Subcutaneous abdominal adipose tissue (tissue), 5 donors: ENCODE results near the gene ADGB.
A peak's percentile ranks its signal among the peaks of the same experiment; 100 is the strongest.

ENCODE experiments used
- H3K27ac ChIP-seq: one replicate; pipeline ENCODE4 v1.7.0; 2013; ENCODE audit warnings: low read depth, mild to moderate bottlenecking, inconsistent platforms, low read length, moderate library complexity
- H3K27me3 ChIP-seq, 5 donors: one replicate each; pipeline ENCODE4 v1.7.0; 2013; ENCODE audit warnings: low read length in 5 of 5, inconsistent platforms in 1 of 5; ENCODE audit not compliant: control insufficient read depth in 5 of 5, insufficient read depth in 4 of 5
- H3K36me3 ChIP-seq, 5 donors: one replicate each; pipeline ENCODE4 v1.7.0; 2013; ENCODE audit warnings: low read length in 5 of 5; ENCODE audit not compliant: control insufficient read depth in 5 of 5, insufficient read depth in 5 of 5
- H3K4me1 ChIP-seq, 5 donors: one replicate each; pipeline ENCODE4 v1.7.0; 2013; ENCODE audit warnings: low read length in 5 of 5, mild to moderate bottlenecking in 3 of 5, moderate library complexity in 1 of 5; ENCODE audit not compliant: control insufficient read depth in 5 of 5, insufficient read depth in 5 of 5
- H3K4me3 ChIP-seq, 5 donors: one replicate each; pipeline ENCODE4 v1.7.0; 2013; ENCODE audit warnings: low read length in 5 of 5, low read depth in 1 of 5
- H3K9ac ChIP-seq, 5 donors: one replicate each; pipeline ENCODE4 v1.7.0; 2013; ENCODE audit warnings: low read length in 5 of 5, mild to moderate bottlenecking in 4 of 5, moderate library complexity in 3 of 5
- H3K9me3 ChIP-seq, 5 donors: one replicate each; pipeline ENCODE4 v1.7.0; 2013; ENCODE audit warnings: low read length in 5 of 5; ENCODE audit not compliant: control insufficient read depth in 5 of 5
- donor health status: healthy.
- donor health status: healthy.
- donor health status: healthy.
- donor health status: healthy.
- donor health status: healthy.

ADGB gene

GRCh38 chr6:146856296-146856695 lies 257.5 kb downstream of the ADGB start:
- Histone ChIP-seq H3K4me3 (no peak overlapping the region), H3K27me3 (no peaks in the 10 kb centered on the region), H3K36me3 (no peaks in the 10 kb centered on the region), H3K4me1 (peaks cover 0 to 6% (median 3%) of the 10 kb centered on the region in 5 donors), H3K9me3 (no peaks in the 10 kb centered on the region), H3K27ac (no peak overlapping the region), H3K9ac (no peak overlapping the region)

GRCh38 chr6:146857180-146857979 lies 258.6 kb downstream of the ADGB start:
- H3K27me3 ChIP-seq, result no peaks in the 10 kb centered on the region
- H3K4me1 ChIP-seq, result peaks cover 0 to 6% (median 3%) of the 10 kb centered on the region in 5 donors
- H3K9ac ChIP-seq, result no peak overlapping the region
- no peaks in the 10 kb centered on the region for H3K9me3 ChIP-seq
- H3K27ac ChIP-seq, result peak overlapping the region; percentile 13
- H3K36me3 ChIP-seq, result no peaks in the 10 kb centered on the region
- peak overlapping the region; percentile 30 to 66 (median 49) for H3K4me3 ChIP-seq

GRCh38 chr6:146857980-146858347 lies 259.2 kb downstream of the ADGB start:
- peak overlapping the region; percentile 30 to 66 (median 49) for H3K4me3 ChIP-seq

GRCh38 chr6:146859206-146859605 lies 260.4 kb downstream of the ADGB start:
- Histone ChIP-seq H3K4me1 (peaks cover 0 to 6% (median 3%) of the 10 kb centered on the region in 5 donors), H3K9me3 (no peaks in the 10 kb centered on the region), H3K36me3 (no peaks in the 10 kb centered on the region), H3K9ac (no peak overlapping the region), H3K27me3 (no peaks in the 10 kb centered on the region), H3K4me3 (no peak overlapping the region), H3K27ac (no peak overlapping the region)

More at GRCh38 chr6:146857980-146858347, 259.2 kb downstream of the ADGB start:
- Histone ChIP-seq H3K9ac (peak overlapping the region in 1 of 5 donors; percentile 57), H3K27me3 (no peaks in the 10 kb centered on the region), H3K27ac (peak overlapping the region; percentile 13), H3K36me3 (no peaks in the 10 kb centered on the region), H3K4me1 (peaks cover 0 to 6% (median 3%) of the 10 kb centered on the region in 5 donors), H3K9me3 (no peaks in the 10 kb centered on the region)

GRCh38 chr6:146859795-146860495 lies 261.2 kb downstream of the ADGB start:
- Histone ChIP-seq H3K4me3 (no peak overlapping the region), H3K9me3 (no peaks in the 10 kb centered on the region), H3K36me3 (no peaks in the 10 kb centered on the region), H3K9ac (no peak overlapping the region), H3K27ac (no peak overlapping the region), H3K27me3 (no peaks in the 10 kb centered on the region), H3K4me1 (peaks cover 0 to 6% (median 3%) of the 10 kb centered on the region in 5 donors)

GRCh38 chr6:146860583-146860982 lies 261.8 kb downstream of the ADGB start:
- H3K27ac ChIP-seq, result no peak overlapping the region
- no peaks in the 10 kb centered on the region for H3K27me3 ChIP-seq
- no peak overlapping the region for H3K9ac ChIP-seq
- peaks cover 0 to 6% (median 3%) of the 10 kb centered on the region in 5 donors for H3K4me1 ChIP-seq
- H3K36me3 ChIP-seq, result no peaks in the 10 kb centered on the region
- H3K4me3 ChIP-seq, result no peak overlapping the region
- no peaks in the 10 kb centered on the region for H3K9me3 ChIP-seq

- Histone ChIP-seq H3K27ac (no peak overlapping the region), H3K4me1 (peaks cover 0 to 6% (median 3%) of the 10 kb centered on the region in 5 donors), H3K9me3 (no peaks in the 10 kb centered on the region), H3K9ac (no peak overlapping the region), H3K4me3 (no peak overlapping the region), H3K27me3 (no peaks in the 10 kb centered on the region), H3K36me3 (no peaks in the 10 kb centered on the region)
Observed at GRCh38 chr6:146861029-146861563, 262.3 kb downstream of the ADGB start.

- no peak overlapping the region for H3K4me3 ChIP-seq
- no peaks in the 10 kb centered on the region for H3K9me3 ChIP-seq
- H3K27ac ChIP-seq, result no peak overlapping the region
Observed at GRCh38 chr6:146861716-146862115, 262.9 kb downstream of the ADGB start.

GRCh38 chr6:146862508-146862919 lies 263.7 kb downstream of the ADGB start:
- no peak overlapping the region for H3K27ac ChIP-seq
- H3K36me3 ChIP-seq, result no peaks in the 10 kb centered on the region
- H3K4me1 ChIP-seq, result peaks cover 0 to 5% (median 2%) of the 10 kb centered on the region in 5 donors
- no peaks in the 10 kb centered on the region for H3K9me3 ChIP-seq
- no peak overlapping the region for H3K9ac ChIP-seq
- no peaks in the 10 kb centered on the region for H3K27me3 ChIP-seq
- H3K4me3 ChIP-seq, result no peak overlapping the region

More at GRCh38 chr6:146861716-146862115, 262.9 kb downstream of the ADGB start:
- Histone ChIP-seq H3K4me1 (peaks cover 0 to 6% (median 3%) of the 10 kb centered on the region in 5 donors), H3K27me3 (no peaks in the 10 kb centered on the region), H3K9ac (no peak overlapping the region), H3K36me3 (no peaks in the 10 kb centered on the region)

GRCh38 chr6:146864300-146864699 lies 265.5 kb downstream of the ADGB start:
- H3K36me3 ChIP-seq, result no peaks in the 10 kb centered on the region
- H3K27ac ChIP-seq, result no peak overlapping the region
- no peak overlapping the region for H3K4me3 ChIP-seq
- H3K27me3 ChIP-seq, result no peaks in the 10 kb centered on the region
- H3K9ac ChIP-seq, result no peak overlapping the region
- H3K4me1 ChIP-seq, result no peaks in the 10 kb centered on the region
- H3K9me3 ChIP-seq, result no peaks in the 10 kb centered on the region
